ENCODE data around the gene NPEPPS.

NPEPPS gene

GRCh38 chr17:47669081-47669480 is 138.2 kb downstream of the NPEPPS start:
- DNase-seq, result no peak

DNA sequence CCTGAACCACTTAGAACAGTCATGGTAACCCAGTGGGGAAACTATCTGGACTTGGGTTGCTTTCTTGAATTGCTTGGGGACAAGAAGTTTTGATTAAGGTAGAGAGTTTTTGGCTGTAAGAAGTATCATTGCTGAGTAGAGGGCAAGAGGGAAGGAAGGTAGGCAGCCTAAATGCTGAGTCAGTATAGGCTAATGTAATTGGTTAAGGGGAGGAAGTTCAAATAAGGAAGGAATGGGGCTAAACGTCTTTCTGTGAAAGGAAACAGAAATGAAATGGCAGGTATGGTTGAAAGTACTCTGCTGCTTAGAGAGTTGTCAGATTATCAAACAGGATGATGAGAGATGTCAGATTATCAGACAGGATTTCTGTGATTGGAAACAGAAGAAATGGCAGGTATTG is 139.2 kb downstream of the NPEPPS start:
- no peak for DNase-seq

All from GOT3 (cell line).